CD4-positive, alpha-beta T cell (primary cell): ENCODE results near the gene TUBB1. TPM values are rescaled to one million over a fixed set of nuclear protein-coding genes. Genes with fewer than 3 reads are reported as not detected.

Experiments
- ATAC-seq: fragments of 200-7000 bp; cut with Tn5 transposase; one replicate; pipeline ENCODE4 v1.10.0; 2022; ENCODE audit warnings: mild to moderate bottlenecking; ENCODE audit not compliant: poor library complexity
- CTCF ChIA-PET: fragments of 350-600 bp; sonication (Branson Sonifier 250); formaldehyde crosslinking; loops from one replicate; lab custom pipeline; 2021; ENCODE audit warnings: antibody characterized with exemption, inconsistent platforms; lab: Charles Lee
- POLR2A ChIA-PET: fragments of 350-600 bp; sonication (Branson Sonifier 250); formaldehyde crosslinking; loops from one replicate; lab custom pipeline; 2021; ENCODE audit warnings: antibody characterized with exemption, inconsistent platforms; lab: Charles Lee
- DNase-seq, 14 experiments: peaks; one replicate each; pipeline ENCODE4 v3.0.0-alpha.2; 2013 to 2020; ENCODE audit warnings: mixed read lengths in 2 of 14
- H3K27ac ChIP-seq, 2 donors: one replicate each; pipeline versions ENCODE4 v1.5.1 to v1.7.0; 2013; ENCODE audit warnings: low read length in 2 of 2, low read depth in 1 of 2, mild to moderate bottlenecking in 1 of 2
- H3K27me3 ChIP-seq, 2 experiments: 1 replicate in 1 of 2; 2 replicates in 1 of 2; pipeline versions ENCODE4 v1.6.1 to v1.7.0; 2013; ENCODE audit warnings: low read length in 2 of 2, control low read depth in 1 of 2, mild to moderate bottlenecking in 1 of 2, moderate library complexity in 1 of 2; ENCODE audit not compliant: insufficient read depth in 2 of 2, control insufficient read depth in 1 of 2
- H3K36me3 ChIP-seq: one replicate; pipeline ENCODE4 v1.6.1; 2013; ENCODE audit warnings: low read length, control low read depth; ENCODE audit not compliant: insufficient read depth
- H3K4me1 ChIP-seq: one replicate; pipeline ENCODE4 v1.6.1; 2013; ENCODE audit warnings: low read length, control low read depth; ENCODE audit not compliant: insufficient read depth
- H3K4me3 ChIP-seq: one replicate; pipeline ENCODE4 v1.5.1; 2013; ENCODE audit warnings: mild to moderate bottlenecking, low read length, moderate library complexity
- H3K9me3 ChIP-seq, 2 experiments: 1 replicate in 1 of 2; 2 replicates in 1 of 2; pipeline versions ENCODE4 v1.6.1 to v1.7.0; 2013; ENCODE audit warnings: low read length in 2 of 2, mild to moderate bottlenecking in 2 of 2, control low read depth in 1 of 2, moderate library complexity in 1 of 2; ENCODE audit not compliant: control insufficient read depth in 1 of 2, insufficient read depth in 1 of 2
- H3K27ac Mint-ChIP-seq: one replicate; pipeline ENCODE4 v1.8.0; 2020; ENCODE audit warnings: mixed read lengths
- H3K27me3 Mint-ChIP-seq: one replicate; pipeline ENCODE4 v1.8.0; 2021; ENCODE audit warnings: mixed read lengths
- H3K36me3 Mint-ChIP-seq: one replicate; pipeline ENCODE4 v1.8.0; 2021; ENCODE audit warnings: low read depth, mixed read lengths
- H3K4me1 Mint-ChIP-seq: one replicate; pipeline ENCODE4 v1.8.0; 2021; ENCODE audit warnings: low read depth, mixed read lengths
- H3K4me3 Mint-ChIP-seq: one replicate; pipeline ENCODE4 v1.8.0; 2020; ENCODE audit warnings: mild to moderate bottlenecking, mixed read lengths
- H3K9me3 Mint-ChIP-seq: one replicate; pipeline ENCODE4 v1.8.0; 2020; ENCODE audit warnings: mixed read lengths
- CTCF ChIP-seq: fragments of 200-600 bp; IDR thresholded peaks from one replicate; pipeline ENCODE4 v1.8.0; 2022; ENCODE audit warnings: antibody characterized with exemption, mild to moderate bottlenecking
- intact Hi-C, 2 experiments: fragments of 100-400 bp; cut with DNase I in 1 of 2; cut with micrococcal nuclease in 1 of 2; formaldehyde crosslinking; loops; one replicate each; pipeline versions ENCODE4 v1.15.1 to v1.9.0; 2023 to 2025; cut with DNase I, micrococcal nuclease
- total RNA-seq, 174 experiments: library from RNA in 2 of 174; stranded (reverse) in 2 of 174; gene quantifications; one replicate each; pipeline ENCODE4 v1.2.3 and lab custom pipeline; 2021 to 2026

The TUBB1 gene
- total RNA-seq, 2 experiments from 2014 or later, result 0.11 to 0.17 TPM

- Histone ChIP-seq H3K9me3 (no peaks in the 10 kb centered on the region), H3K4me1 (no peaks in the 10 kb centered on the region), H3K4me3 (no peak overlapping the region), H3K27ac (no peak overlapping the region), H3K27me3 (no peaks in the 10 kb centered on the region), H3K36me3 (no peaks in the 10 kb centered on the region)
- Mint-ChIP-seq H3K36me3 (no peaks in the 10 kb centered on the region), H3K9me3 (no peaks in the 10 kb centered on the region), H3K27me3 (no peaks in the 10 kb centered on the region), H3K27ac (no peak overlapping the region), H3K4me3 (no peak overlapping the region), H3K4me1 (no peaks in the 10 kb centered on the region)
- no peak for ATAC-seq
- intact Hi-C loops, result no loop called here
- no peak for DNase-seq
- CTCF ChIA-PET, result no interaction called here
- POLR2A ChIA-PET, result no interaction called here
- no peak for TF ChIP-seq CTCF
Observed at GRCh38 chr20:59063358-59064213, 44.4 kb downstream of the TUBB1 start.

- no peak overlapping the region for H3K4me3 ChIP-seq
- intact Hi-C loops, result no loop called here
- DNase-seq, result no peak
- H3K4me3 Mint-ChIP-seq, result no peak overlapping the region
- no peaks in the 10 kb centered on the region for H3K9me3 Mint-ChIP-seq
- H3K9me3 ChIP-seq, result no peaks in the 10 kb centered on the region
- no peak for ATAC-seq
- TF ChIP-seq CTCF, result no peak
- H3K27ac Mint-ChIP-seq, result no peak overlapping the region
- ChIA-PET POLR2A (no interaction called here), CTCF (no interaction called here)
- H3K27me3 ChIP-seq, result no peaks in the 10 kb centered on the region
- no peaks in the 10 kb centered on the region for H3K27me3 Mint-ChIP-seq
- H3K36me3 Mint-ChIP-seq, result no peaks in the 10 kb centered on the region
- no peaks in the 10 kb centered on the region for H3K4me1 Mint-ChIP-seq
- H3K4me1 ChIP-seq, result no peaks in the 10 kb centered on the region
- no peak overlapping the region for H3K27ac ChIP-seq
- H3K36me3 ChIP-seq, result no peaks in the 10 kb centered on the region
Observed at GRCh38 chr20:59064214-59064722, 45.0 kb downstream of the TUBB1 start.

GRCh38 chr20:59068534-59068933 lies 49.3 kb downstream of the TUBB1 start:
- Histone ChIP-seq H3K4me3 (no peak overlapping the region), H3K27ac (no peak overlapping the region), H3K27me3 (no peaks in the 10 kb centered on the region), H3K36me3 (no peaks in the 10 kb centered on the region), H3K9me3 (no peaks in the 10 kb centered on the region), H3K4me1 (no peaks in the 10 kb centered on the region)
- no peaks in the 10 kb centered on the region for H3K27me3 Mint-ChIP-seq
- intact Hi-C loops, result no loop called here
- TF ChIP-seq CTCF, result no peak
- H3K4me3 Mint-ChIP-seq, result no peak overlapping the region
- ATAC-seq, result no peak
- ChIA-PET POLR2A (no interaction called here), CTCF (no interaction called here)
- no peaks in the 10 kb centered on the region for H3K36me3 Mint-ChIP-seq
- H3K27ac Mint-ChIP-seq, result no peak overlapping the region
- no peak for DNase-seq
- no peaks in the 10 kb centered on the region for H3K4me1 Mint-ChIP-seq
- no peaks in the 10 kb centered on the region for H3K9me3 Mint-ChIP-seq
